ENCODE data around the gene HTR3B.

HTR3B gene

GRCh38 chr11:113956986-113957385 lies 52.4 kb downstream of the HTR3B start:
- ATAC-seq: no peak
- TF ChIP-seq PATZ1 (CRISPR knock-in tag; IDR thresholded peaks at IDR 0.05; ENCODE audit: borderline replicate concordance): no peak
- TF ChIP-seq ZFP30 (CRISPR knock-in tag; IDR thresholded peaks at IDR 0.05): no peak
- TF ChIP-seq CREB5 (CRISPR knock-in tag; IDR thresholded peaks at IDR 0.05; ENCODE audit: low read depth): no peak
- TF ChIP-seq ZFP3 (CRISPR knock-in tag; IDR thresholded peaks at IDR 0.05): no peak
- no peak for TF ChIP-seq POU6F1 (CRISPR knock-in tag; IDR thresholded peaks at IDR 0.05; ENCODE audit: borderline replicate concordance, low read depth)
- TF ChIP-seq TCF4 (CRISPR knock-in tag; IDR thresholded peaks at IDR 0.05; ENCODE audit: borderline replicate concordance): no peak

GRCh38 chr11:113960702-113961330 lies 56.2 kb downstream of the HTR3B start:
- ATAC-seq: no peak
- TF ChIP-seq CSDC2 (CRISPR knock-in tag; IDR thresholded peaks at IDR 0.05) (no peak), CSRNP3 (CRISPR knock-in tag; IDR thresholded peaks at IDR 0.05) (no peak), TCF4 (CRISPR knock-in tag; IDR thresholded peaks at IDR 0.05; ENCODE audit: borderline replicate concordance) (no peak), CREB5 (CRISPR knock-in tag; IDR thresholded peaks at IDR 0.05; ENCODE audit: low read depth) (no peak), ESRRG (CRISPR knock-in tag; IDR thresholded peaks at IDR 0.05) (no peak), BACH2 (CRISPR knock-in tag; IDR thresholded peaks at IDR 0.05; ENCODE audit: borderline replicate concordance) (no peak), TSHZ2 (CRISPR knock-in tag; IDR thresholded peaks at IDR 0.05) (no peak), PPARA (CRISPR knock-in tag; IDR thresholded peaks at IDR 0.05; ENCODE audit: borderline replicate concordance) (no peak), ARNTL (CRISPR knock-in tag; IDR thresholded peaks at IDR 0.05; ENCODE audit: borderline replicate concordance, low read depth) (no peak), ZNF565 (CRISPR knock-in tag; conservative IDR thresholded peaks at IDR 0.05; ENCODE audit: low read depth) (no peak), ZC3H10 (CRISPR knock-in tag; IDR thresholded peaks at IDR 0.05) (no peak), ZFP3 (CRISPR knock-in tag; IDR thresholded peaks at IDR 0.05) (no peak), RARB (CRISPR knock-in tag; IDR thresholded peaks at IDR 0.05) (no peak), SNAI2 (CRISPR knock-in tag; IDR thresholded peaks at IDR 0.05) (no peak), ISL1 (CRISPR knock-in tag; IDR thresholded peaks at IDR 0.05) (no peak), POU6F1 (CRISPR knock-in tag; IDR thresholded peaks at IDR 0.05; ENCODE audit: borderline replicate concordance, low read depth) (no peak), ZNF70 (CRISPR knock-in tag; IDR thresholded peaks at IDR 0.05) (no peak), GLIS3 (CRISPR knock-in tag; IDR thresholded peaks at IDR 0.05) (no peak), PATZ1 (CRISPR knock-in tag; IDR thresholded peaks at IDR 0.05; ENCODE audit: borderline replicate concordance) (no peak), OSR1 (CRISPR knock-in tag; IDR thresholded peaks at IDR 0.05) (no peak)
